ENCODE measurements around the gene HYAL3.

DNA sequence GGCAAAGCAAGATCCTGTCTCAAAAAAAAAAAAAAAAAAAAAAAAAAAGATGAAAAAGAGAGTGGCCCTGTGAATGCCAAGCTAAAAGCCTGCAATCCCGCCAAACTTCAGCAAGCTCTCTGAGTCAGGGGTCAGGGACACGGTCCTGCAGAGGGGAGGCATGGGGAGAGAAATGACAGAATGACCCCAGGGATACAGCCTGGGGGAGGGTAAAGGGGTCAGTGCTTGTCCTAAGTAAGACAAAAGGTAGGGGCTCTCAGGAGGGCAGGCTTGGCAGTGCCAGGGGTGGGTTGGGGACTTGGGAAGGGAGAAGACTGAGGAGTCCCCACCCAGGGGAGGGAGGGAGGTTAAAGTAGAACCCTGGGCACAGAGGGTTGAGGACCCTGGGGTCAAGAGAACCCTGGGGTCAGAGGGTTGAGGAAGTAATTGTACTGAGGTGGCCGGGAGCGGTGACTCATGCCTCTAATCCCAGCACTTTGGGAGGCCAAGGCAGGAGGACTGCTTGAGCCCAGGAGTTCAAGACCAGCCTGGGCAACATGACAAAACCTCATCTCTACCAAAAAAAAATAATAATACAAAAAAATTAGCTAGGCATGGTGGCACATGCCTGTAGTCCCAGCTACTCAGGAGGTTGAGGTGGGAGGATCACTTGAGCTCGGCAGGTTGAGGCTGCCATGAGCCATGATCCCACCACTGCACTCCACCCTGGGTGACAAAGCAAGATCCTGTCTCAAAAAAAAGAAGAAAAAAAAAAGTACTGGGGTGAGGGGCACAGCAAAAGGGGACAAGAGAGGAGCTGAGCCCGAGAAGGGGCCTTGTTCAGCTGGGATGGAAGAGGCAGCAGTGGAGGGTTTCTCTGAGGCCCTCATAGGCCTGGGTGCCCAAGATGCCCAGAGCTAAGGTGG is 35.5 kb downstream of the HYAL3 start:
- no peak for TF ChIP-seq YY1 (IDR thresholded peaks at IDR 0.05; ENCODE audit: insufficient read depth, insufficient read length)
- no peak for TF ChIP-seq ZNF274 (IDR thresholded peaks at IDR 0.05; ENCODE audit: low read depth, low read length)
- TF ChIP-seq SUZ12 (IDR thresholded peaks at IDR 0.05; ENCODE audit: extremely low read depth, insufficient read depth, insufficient read length): no peak
